HEK293 (cell line): ENCODE results near the gene PDE9A.
A peak's percentile ranks its signal among the peaks of the same experiment; 100 is the strongest.

Source experiments
- CTCF ChIA-PET: fragments of 350-600 bp; formaldehyde crosslinking; extraction: SDS; loops from one replicate; lab custom pipeline; 2021; ENCODE audit warnings: antibody characterized with exemption; lab: Yijun Ruan, JAX
- POLR2A ChIA-PET: fragments of 300-600 bp; formaldehyde crosslinking; extraction: SDS; loops from one replicate; lab custom pipeline; 2020; ENCODE audit warnings: antibody characterized with exemption, inconsistent platforms; lab: Yijun Ruan, JAX
- H3K27ac ChIP-seq: fragments of 200-500 bp; sonication (Bioruptor generic); 2 replicates; pipeline ENCODE4 v1.5.1; 2014; ENCODE audit warnings: low read depth, low read length, control low read depth, inconsistent platforms; ENCODE audit errors: extremely low read depth
- H3K36me3 ChIP-seq, 2 experiments: fragments of 200-500 bp in 1 of 2; sonication (Bioruptor generic) in 1 of 2; 1 replicate in 1 of 2; 2 replicates in 1 of 2; pipeline ENCODE4 v1.5.1; 2014 to 2017; ENCODE audit warnings: inconsistent platforms in 2 of 2, low read length in 2 of 2; ENCODE audit not compliant: control insufficient read depth in 2 of 2, insufficient read depth in 1 of 2
- H3K4me1 ChIP-seq: fragments of 200-500 bp; sonication (Bioruptor generic); 2 replicates; pipeline ENCODE4 v1.5.1; 2014; ENCODE audit warnings: mild to moderate bottlenecking, low read length, inconsistent platforms; ENCODE audit not compliant: control insufficient read depth, insufficient read depth
- H3K4me3 ChIP-seq: 2 replicates; pipeline ENCODE4 v1.5.1; 2011; ENCODE audit warnings: low read depth, mild to moderate bottlenecking, control low read depth, low read length, moderate library complexity
- H3K9me3 ChIP-seq: fragments of 200-500 bp; sonication (Bioruptor generic); 2 replicates; pipeline ENCODE4 v1.5.1; 2014; ENCODE audit warnings: low read depth, low read length, inconsistent platforms; ENCODE audit not compliant: control insufficient read depth, insufficient read depth
- HOXA7 ChIP-seq: sonication (generic); formaldehyde crosslinking; IDR thresholded peaks from 2 replicates; pipeline ENCODE4 v1.8.1; 2022; ENCODE audit warnings: missing genetic modification reagents, borderline replicate concordance
- HOXC10 ChIP-seq: sonication (generic); formaldehyde crosslinking; IDR thresholded peaks from 2 replicates; pipeline ENCODE4 v1.8.1; 2023; ENCODE audit warnings: mild to moderate bottlenecking, missing genetic modification reagents
- MEIS1 ChIP-seq: sonication (generic); formaldehyde crosslinking; IDR thresholded peaks from 2 replicates; pipeline ENCODE4 v1.8.1; 2022; ENCODE audit warnings: missing genetic modification reagents, mild to moderate bottlenecking, borderline replicate concordance
- OVOL3 ChIP-seq: fragments of 450-650 bp; formaldehyde crosslinking; IDR thresholded peaks from 2 replicates; pipeline ENCODE4 v1.5.1; 2016; ENCODE audit warnings: missing biosample characterization, missing genetic modification characterization
- PRDM2 ChIP-seq: fragments of 450-650 bp; formaldehyde crosslinking; IDR thresholded peaks from 2 replicates; pipeline ENCODE4 v1.5.1; 2016; ENCODE audit warnings: missing biosample characterization, missing genetic modification characterization, borderline replicate concordance
- RBAK ChIP-seq: fragments of 450-650 bp; formaldehyde crosslinking; IDR thresholded peaks from 2 replicates; pipeline ENCODE4 v1.5.1; 2016; ENCODE audit warnings: missing biosample characterization, missing genetic modification characterization
- SALL2 ChIP-seq: fragments of 450-650 bp; formaldehyde crosslinking; IDR thresholded peaks from 2 replicates; pipeline ENCODE4 v1.5.0; 2017; ENCODE audit warnings: missing biosample characterization, mild to moderate bottlenecking, missing genetic modification characterization, borderline replicate concordance
- YY1 ChIP-seq: fragments of 450-650 bp; formaldehyde crosslinking; IDR thresholded peaks from 2 replicates; pipeline ENCODE4 v1.5.1; 2018; ENCODE audit warnings: missing biosample characterization, missing genetic modification characterization
- ZBTB8A ChIP-seq: fragments of 450-650 bp; formaldehyde crosslinking; IDR thresholded peaks from 2 replicates; pipeline ENCODE4 v1.5.1; 2016; ENCODE audit warnings: missing biosample characterization, missing genetic modification characterization
- ZIC2 ChIP-seq: fragments of 450-650 bp; formaldehyde crosslinking; IDR thresholded peaks from 2 replicates; pipeline ENCODE4 v1.5.1; 2016; ENCODE audit warnings: missing biosample characterization, missing genetic modification characterization
- ZNF169 ChIP-seq: fragments of 450-650 bp; formaldehyde crosslinking; IDR thresholded peaks from 2 replicates; pipeline ENCODE4 v1.5.1; 2016; ENCODE audit warnings: missing biosample characterization, missing genetic modification characterization
- ZNF2 ChIP-seq: fragments of 450-650 bp; formaldehyde crosslinking; IDR thresholded peaks from 2 replicates; pipeline ENCODE4 v1.5.1; 2016; ENCODE audit warnings: missing biosample characterization, missing genetic modification characterization
- ZNF211 ChIP-seq: fragments of 450-650 bp; formaldehyde crosslinking; IDR thresholded peaks from 2 replicates; pipeline ENCODE4 v1.5.1; 2016; ENCODE audit warnings: low read depth, missing biosample characterization, missing genetic modification characterization
- ZNF239 ChIP-seq: fragments of 450-650 bp; formaldehyde crosslinking; IDR thresholded peaks from 2 replicates; pipeline ENCODE4 v1.5.1; 2016; ENCODE audit warnings: missing biosample characterization, missing genetic modification characterization
- ZNF248 ChIP-seq: fragments of 450-650 bp; formaldehyde crosslinking; IDR thresholded peaks from 2 replicates; pipeline ENCODE4 v1.5.1; 2017; ENCODE audit warnings: missing biosample characterization, missing genetic modification characterization
- ZNF366 ChIP-seq: fragments of 450-650 bp; formaldehyde crosslinking; conservative IDR thresholded peaks from 2 replicates; pipeline ENCODE4 v1.5.1; 2016; ENCODE audit warnings: missing biosample characterization, missing genetic modification characterization
- ZNF37A ChIP-seq: fragments of 450-650 bp; IDR thresholded peaks from 2 replicates; pipeline ENCODE4 v1.5.1; 2018; ENCODE audit warnings: missing biosample characterization, missing genetic modification characterization
- ZNF571 ChIP-seq: fragments of 450-650 bp; formaldehyde crosslinking; IDR thresholded peaks from 2 replicates; pipeline ENCODE4 v1.5.0; 2017; ENCODE audit warnings: missing biosample characterization, missing genetic modification characterization
- ZNF677 ChIP-seq: fragments of 450-650 bp; IDR thresholded peaks from 2 replicates; pipeline ENCODE4 v1.5.0; 2018; ENCODE audit warnings: missing biosample characterization, mild to moderate bottlenecking, missing genetic modification characterization, moderate library complexity
- ZNF76 ChIP-seq: fragments of 450-650 bp; formaldehyde crosslinking; IDR thresholded peaks from 2 replicates; pipeline ENCODE4; 2016; ENCODE audit warnings: low read depth, missing biosample characterization, missing genetic modification characterization, borderline replicate concordance
- TF ChIP-seq, protein P1 (sequence below): sonication (generic); formaldehyde crosslinking; IDR thresholded peaks from 2 replicates; pipeline ENCODE4 v1.8.1; 2022; ENCODE audit warnings: mild to moderate bottlenecking, moderate library complexity, missing genetic modification reagents

The PDE9A gene

DNA sequence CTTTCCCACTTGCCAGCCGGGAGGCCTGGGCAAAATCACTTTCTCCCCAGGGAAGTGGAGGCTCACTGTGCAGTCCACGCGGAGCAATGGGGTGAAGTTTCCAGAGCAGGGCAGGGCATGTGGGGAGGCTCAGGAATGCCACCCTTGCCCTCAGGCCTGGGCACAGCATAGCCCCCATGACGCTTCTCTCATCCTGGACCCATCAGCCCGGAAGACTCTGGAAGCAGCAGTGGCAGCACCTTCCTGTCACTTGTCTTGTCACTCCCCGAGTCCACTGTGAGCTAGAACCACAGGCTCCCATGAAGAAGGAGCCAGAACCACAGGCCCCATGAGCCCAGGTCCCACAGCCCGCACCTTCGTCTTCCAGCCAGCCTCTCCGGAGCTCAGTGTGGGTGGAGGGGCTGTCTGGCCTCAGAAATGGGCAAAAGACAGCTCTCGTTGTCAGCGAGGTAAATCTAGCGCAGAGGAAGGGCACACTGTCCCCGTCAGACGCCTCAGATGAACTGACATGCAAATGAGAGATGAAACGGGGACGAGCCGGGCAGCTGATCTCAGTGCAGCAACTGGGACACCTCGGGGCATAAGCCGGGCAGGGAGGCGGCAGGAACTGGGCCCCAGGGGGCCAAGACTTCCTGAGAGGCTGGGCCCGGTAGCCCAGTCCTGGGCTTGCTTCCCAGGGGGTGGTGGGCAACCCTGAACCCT lies 6.1 kb downstream of the PDE9A start:
- peaks cover 12% of the 10 kb centered on the region for H3K4me1 ChIP-seq
- ChIA-PET POLR2A (no interaction called here), CTCF (interaction anchor here (0.7 kb wide), 1 partner anchor 39 kb away, joined by 4 read pairs; no protein-coding TSS in a partner anchor)
- no peak overlapping the region for H3K27ac ChIP-seq
- H3K4me3 ChIP-seq: no peak overlapping the region
- peaks cover 9 to 12% of the 10 kb centered on the region in 2 experiments; a peak in 2 of 3 replicates for H3K36me3 ChIP-seq
- no peaks in the 10 kb centered on the region for H3K9me3 ChIP-seq
- no peak for TF ChIP-seq ZNF677 (tag by site-specific recombination)
- TF ChIP-seq ZNF248: no peak
- no peak for TF ChIP-seq ZNF211 (tag by site-specific recombination)
- TF ChIP-seq ZNF366 (tag by site-specific recombination): no peak
- TF ChIP-seq RBAK (tag by site-specific recombination): no peak
- no peak for TF ChIP-seq OVOL3 (tag by site-specific recombination)
- TF ChIP-seq HOXC10 (CRISPR knock-in tag): no peak
- TF ChIP-seq SALL2 (tag by site-specific recombination): no peak
- TF ChIP-seq, protein P1, sequence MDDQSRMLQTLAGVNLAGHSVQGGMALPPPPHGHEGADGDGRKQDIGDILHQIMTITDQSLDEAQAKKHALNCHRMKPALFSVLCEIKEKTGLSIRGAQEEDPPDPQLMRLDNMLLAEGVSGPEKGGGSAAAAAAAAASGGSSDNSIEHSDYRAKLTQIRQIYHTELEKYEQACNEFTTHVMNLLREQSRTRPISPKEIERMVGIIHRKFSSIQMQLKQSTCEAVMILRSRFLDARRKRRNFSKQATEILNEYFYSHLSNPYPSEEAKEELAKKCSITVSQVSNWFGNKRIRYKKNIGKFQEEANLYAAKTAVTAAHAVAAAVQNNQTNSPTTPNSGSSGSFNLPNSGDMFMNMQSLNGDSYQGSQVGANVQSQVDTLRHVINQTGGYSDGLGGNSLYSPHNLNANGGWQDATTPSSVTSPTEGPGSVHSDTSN (CRISPR knock-in tag): no peak
- no peak for TF ChIP-seq YY1 (tag by site-specific recombination)
- TF ChIP-seq HOXA7 (CRISPR knock-in tag): no peak
- peak; percentile 28; the same call in 1 of the 2 replicates for TF ChIP-seq ZIC2 (tag by site-specific recombination)
- no peak for TF ChIP-seq ZNF239
- no peak for TF ChIP-seq ZNF76
- TF ChIP-seq ZBTB8A (tag by site-specific recombination): peak; percentile 34; the same call in 1 of the 2 replicates
- no peak for TF ChIP-seq ZNF2
- no peak for TF ChIP-seq ZNF571 (tag by site-specific recombination)
- no peak for TF ChIP-seq MEIS1 (CRISPR knock-in tag)

GRCh38 chr21:42660118-42660470 lies 6.7 kb downstream of the PDE9A start:
- TF ChIP-seq ZIC2 (tag by site-specific recombination): 0 out of 2 replicates have a peak, but pooled peaks have one; percentile 3
- TF ChIP-seq ZNF37A (tag by site-specific recombination): no peak
- TF ChIP-seq ZNF169 (tag by site-specific recombination): no peak
- TF ChIP-seq PRDM2 (tag by site-specific recombination): no peak
- Histone ChIP-seq H3K27ac (no peak overlapping the region), H3K36me3 (peaks cover 9 to 12% of the 10 kb centered on the region in 2 experiments; a peak in 2 of 3 replicates), H3K9me3 (no peaks in the 10 kb centered on the region), H3K4me1 (peaks cover 11% of the 10 kb centered on the region), H3K4me3 (no peak overlapping the region)
- ChIA-PET POLR2A (no interaction called here), CTCF (no interaction called here)
